NCI-H2171 treated with DMSO at 0.1 percent for 48 hours (cell line): ENCODE data around the gene FBRS.
"Not testable (repeated sequence)": the region's sequence is repeated elsewhere in the genome, so short reads cannot be mapped to it uniquely, and the experiment has no call there.

ENCODE experiments used
- DNase-seq: peaks from one replicate; lab custom pipeline; 2025; lab: John Stamatoyannopoulos, UW

FBRS gene

GRCh38 chr16:30657866-30658730 lies at the start of gene FBRS:
Gene FBRS, plus strand, starts transcription at chr16:30658431. Its CDS starts 1,088 bp downstream, at chr16:30659519.
- peak; percentile 100 for DNase-seq

GRCh38 chr16:30609002-30609925 lies 49.0 kb upstream of the FBRS start:
- DNase-seq, result peak; percentile 43

GRCh38 chr16:30609926-30610839 lies 48.0 kb upstream of the FBRS start, which contains the start of gene ZNF689:
Gene ZNF689, minus strand, starts transcription at chr16:30610389. Its CDS starts 348 bp downstream, at chr16:30610041.
- DNase-seq, result peak; percentile 98

- peak; percentile 15 for DNase-seq
Observed at GRCh38 chr16:30615358-30616091, 42.7 kb upstream of the FBRS start.

GRCh38 chr16:30619202-30619601 lies 39.0 kb upstream of the FBRS start:
- DNase-seq, result no peak

GRCh38 chr16:30619638-30620037 lies 38.6 kb upstream of the FBRS start:
- no peak for DNase-seq

- no peak for DNase-seq
Observed at GRCh38 chr16:30620169-30620568, 38.1 kb upstream of the FBRS start.

GRCh38 chr16:30621765-30622164 lies 36.5 kb upstream of the FBRS start:
- DNase-seq, result no peak

- no peak for DNase-seq
Observed at GRCh38 chr16:30622455-30623032, 35.7 kb upstream of the FBRS start.

- DNase-seq, result no peak
Observed at GRCh38 chr16:30623536-30624283, 34.5 kb upstream of the FBRS start.

- DNase-seq, result no peak
Observed at GRCh38 chr16:30626236-30626635, 32.0 kb upstream of the FBRS start.

- DNase-seq, result peak; percentile 82
Observed at GRCh38 chr16:30628628-30629540, 29.3 kb upstream of the FBRS start.

- DNase-seq, result not testable (repeated sequence)
Observed at GRCh38 chr16:30632454-30632853, 25.8 kb upstream of the FBRS start.

- DNase-seq, result no peak
Observed at GRCh38 chr16:30633526-30633925, 24.7 kb upstream of the FBRS start.

GRCh38 chr16:30636599-30636998 lies 21.6 kb upstream of the FBRS start:
- DNase-seq, result no peak

GRCh38 chr16:30637139-30637538 lies 21.1 kb upstream of the FBRS start:
- not testable (repeated sequence) for DNase-seq

GRCh38 chr16:30637944-30638343 lies 20.3 kb upstream of the FBRS start:
- peak; percentile 75 for DNase-seq

- DNase-seq, result no peak
Observed at GRCh38 chr16:30641378-30641982, 16.8 kb upstream of the FBRS start.
